GM12878 (cell line): Measurements from ENCODE around the gene PLXNB2. TPM values are rescaled to one million over a fixed set of nuclear protein-coding genes. Genes with fewer than 3 reads are reported as not detected.

ENCODE experiments used
- ATAC-seq: fragments of 200-7000 bp; cut with Tn5 transposase; 3 replicates; pipeline ENCODE4 v1.9.1; 2020; ENCODE audit warnings: mild to moderate bottlenecking, moderate library complexity
- BruUV-seq: library from RNA; stranded (reverse); fragments of 400-500 nt; replicated peaks from 2 replicates; lab custom pipeline; 2021; lab: Mats Ljungman, UMichigan
- CTCF ChIA-PET: fragments of 300-600 bp; sonication (Branson Sonifier 250); formaldehyde crosslinking; extraction: SDS; loops from one replicate; lab custom pipeline; 2021; ENCODE audit warnings: inconsistent platforms; lab: Yijun Ruan, JAX
- POLR2A ChIA-PET: fragments of 350-600 bp; formaldehyde crosslinking; extraction: SDS; loops from one replicate; lab custom pipeline; 2021; ENCODE audit warnings: inconsistent platforms; lab: Charles Lee
- RAD21 ChIA-PET: fragments of 300-600 bp; sonication (Branson Sonifier 250); formaldehyde crosslinking; loops from one replicate; lab custom pipeline; 2023; ENCODE audit warnings: antibody characterized with exemption; ENCODE audit not compliant: unreplicated experiment; lab: Charles Lee
- SMC1A ChIA-PET: fragments of 300-600 bp; sonication (Branson Sonifier 250); formaldehyde crosslinking; loops from one replicate; lab custom pipeline; 2023; ENCODE audit not compliant: unreplicated experiment, uncharacterized antibody; lab: Charles Lee
- DNase-seq: peaks from one replicate; pipeline ENCODE4 v3.0.0-alpha.2; 2011; ENCODE audit warnings: low read depth, low spot score
- FAIRE-seq: peaks from 3 replicates; lab custom pipeline; 2011; peaks lifted over from hg19 to GRCh38; lab: Jason Lieb, UNC
- H2AFZ ChIP-seq: 2 replicates; pipeline ENCODE4 v1.6.0; 2011; ENCODE audit warnings: low read depth, low read length, control low read depth; ENCODE audit not compliant: control insufficient read depth
- H3K27ac ChIP-seq: 2 replicates; pipeline ENCODE4 v1.5.1; 2011; ENCODE audit warnings: control low read depth; ENCODE audit not compliant: control insufficient read depth, insufficient read depth
- H3K27me3 ChIP-seq, 2 experiments: replicated peaks in 1 of 2; 2 replicates each; pipeline versions ENCODE4 v1.6.0 to v1.6.1; 2011; ENCODE audit warnings: low read length in 1 of 2; ENCODE audit not compliant: control insufficient read depth in 2 of 2, insufficient read depth in 2 of 2
- H3K36me3 ChIP-seq, 2 experiments: 2 replicates each; pipeline ENCODE4 v1.5.1; 2011; ENCODE audit warnings: low read length in 1 of 2; ENCODE audit not compliant: control insufficient read depth in 2 of 2, insufficient read depth in 2 of 2
- H3K4me1 ChIP-seq: 2 replicates; pipeline ENCODE4 v1.6.1; 2011; ENCODE audit warnings: mild to moderate bottlenecking, low read length, moderate library complexity, mixed read lengths; ENCODE audit not compliant: control insufficient read depth, insufficient read depth
- H3K4me2 ChIP-seq: 2 replicates; pipeline ENCODE4 v1.6.0; 2011; ENCODE audit warnings: control low read depth; ENCODE audit not compliant: control insufficient read depth, insufficient read depth
- H3K4me3 ChIP-seq: fragments of 200-600 bp; sonication (generic); 2 replicates; pipeline ENCODE4 v1.5.1; 2016
- H3K79me2 ChIP-seq: 2 replicates; pipeline ENCODE4 v1.6.0; 2011; ENCODE audit warnings: low read length; ENCODE audit not compliant: control insufficient read depth, insufficient read depth
- H3K9ac ChIP-seq: 2 replicates; pipeline ENCODE4 v1.8.0; 2011; ENCODE audit warnings: low read length, control low read depth, mixed read lengths; ENCODE audit not compliant: control insufficient read depth, insufficient read depth
- H3K9me3 ChIP-seq: replicated peaks from 3 replicates; pipeline ENCODE4 v1.5.1; 2011; ENCODE audit warnings: mild to moderate bottlenecking, low read length; ENCODE audit not compliant: control insufficient read depth, insufficient read depth
- H4K20me1 ChIP-seq: 2 replicates; pipeline ENCODE4 v1.6.0; 2011; ENCODE audit not compliant: control insufficient read depth, insufficient read depth
- ATF7 ChIP-seq: fragments of 450-650 bp; IDR thresholded peaks from 2 replicates; pipeline ENCODE4 v1.6.1; 2016; ENCODE audit warnings: low read depth, mild to moderate bottlenecking
- BRCA1 ChIP-seq: IDR thresholded peaks from 2 replicates; pipeline ENCODE4 v1.6.1; 2011; ENCODE audit warnings: low read depth, low read length, improper control_type of control experiment
- CREB1 ChIP-seq: IDR thresholded peaks from 2 replicates; pipeline ENCODE4 v1.6.1; 2012; ENCODE audit warnings: low read depth, mild to moderate bottlenecking, inconsistent platforms
- JUNB ChIP-seq: IDR thresholded peaks from 2 replicates; pipeline ENCODE4 v1.6.1; 2016; ENCODE audit warnings: antibody characterized with exemption, mild to moderate bottlenecking
- LARP7 ChIP-seq: fragments of 450-650 bp; IDR thresholded peaks from 2 replicates; pipeline ENCODE4 v1.6.1; 2017; ENCODE audit warnings: mild to moderate bottlenecking
- POLR2AphosphoS5 ChIP-seq: IDR thresholded peaks from 2 replicates; pipeline ENCODE4 v1.6.1; 2011; ENCODE audit warnings: mild to moderate bottlenecking, low read length, inconsistent platforms
- YBX1 ChIP-seq: fragments of 450-650 bp; IDR thresholded peaks from 2 replicates; pipeline ENCODE4 v1.6.1; 2016; ENCODE audit warnings: antibody characterized with exemption
- ZNF274 ChIP-seq: IDR thresholded peaks from one replicate; pipeline ENCODE4 v1.8.0; 2011; ENCODE audit not compliant: insufficient read length, insufficient read depth
- ZNF384 ChIP-seq: IDR thresholded peaks from 2 replicates; pipeline ENCODE4 v1.6.1; 2012; ENCODE audit warnings: low read depth, mild to moderate bottlenecking, low read length, improper control_type of control experiment, borderline replicate concordance
- WGBS: methylation state at CpG from one replicate; pipeline ENCODE4 v1.1.6; 2016; ENCODE audit warnings: low lambda C conversion rate; ENCODE audit not compliant: insufficient replicate concordance, insufficient coverage; ENCODE audit errors: missing lambda C conversion rate; 5-methylcytosine and 5-hydroxymethylcytosine counted together
- in situ Hi-C: fragments of 300-500 bp; cut with MboI; formaldehyde crosslinking; loops from 9 replicates; pipeline ENCODE4 v1.14.3; 2018; ENCODE audit warnings: mixed read lengths
- intact Hi-C: fragments of 100-400 bp; cut with micrococcal nuclease; formaldehyde crosslinking; loops from one replicate; pipeline ENCODE4 v1.14.2; 2022; ENCODE audit not compliant: unreplicated experiment
- polyA plus RNA-seq, 11 experiments: library from polyadenylated mRNA; depleted of rRNA in 4 of 11; unstranded in 6 of 11; stranded (reverse) in 5 of 11; fragments of >200 nt; fragmentation: Nextera tagmentation in 4 of 11; fragmentation: Illumina TruSeq in 1 of 11; extraction: Ambion mirVana in 4 of 11; extraction: Trizol in 1 of 11; gene quantifications; 1 replicate in 1 of 11; 2 replicates in 10 of 11; pipeline versions ENCODE4 v1.2.1 to v1.2.3, GENCODE V29; 2011 to 2016; ENCODE audit warnings: inconsistent platforms in 2 of 11, missing spikeins in 2 of 11, low read depth in 1 of 11
- total RNA-seq, 4 experiments: library from RNA; depleted of rRNA in 3 of 4; stranded (reverse); fragments of >200 nt in 3 of 4; fragmentation: Illumina TruSeq in 1 of 4; extraction: Trizol in 1 of 4; gene quantifications; 2 replicates each; pipeline versions ENCODE4 v1.2.1 to v1.2.3, GENCODE V29; 2013 to 2021
- TF ChIP-seq, protein P1 (sequence below): IDR thresholded peaks from 2 replicates; pipeline ENCODE4 v1.6.1; 2012; ENCODE audit warnings: improper control_type of control experiment, low read depth, low read length; ENCODE audit not compliant: insufficient replicate concordance
- TF ChIP-seq, protein P2 (sequence below): fragments of 150-350 bp; IDR thresholded peaks from 2 replicates; pipeline ENCODE4 v1.6.1; 2016; ENCODE audit warnings: low read depth, low read length
- TF ChIP-seq, protein P3 (sequence below): IDR thresholded peaks from 2 replicates; pipeline ENCODE4 v1.6.1; 2011; ENCODE audit warnings: borderline replicate concordance, low read depth, mild to moderate bottlenecking, moderate library complexity, mixed read lengths, low read length; ENCODE audit not compliant: insufficient read depth; ENCODE audit errors: extremely low read length
- TF ChIP-seq, protein P4 (sequence below): fragments of 450-650 bp; conservative IDR thresholded peaks from 2 replicates; pipeline ENCODE4 v1.6.1; 2017; ENCODE audit warnings: mild to moderate bottlenecking, moderate library complexity

Gene PLXNB2
- total and polyA plus RNA-seq, 10 of the 15 experiments (the other 5 are each of a cell fraction or from before 2014, with no cell fraction given) = 0.68 to 134 (median 41.9) TPM

DNA sequence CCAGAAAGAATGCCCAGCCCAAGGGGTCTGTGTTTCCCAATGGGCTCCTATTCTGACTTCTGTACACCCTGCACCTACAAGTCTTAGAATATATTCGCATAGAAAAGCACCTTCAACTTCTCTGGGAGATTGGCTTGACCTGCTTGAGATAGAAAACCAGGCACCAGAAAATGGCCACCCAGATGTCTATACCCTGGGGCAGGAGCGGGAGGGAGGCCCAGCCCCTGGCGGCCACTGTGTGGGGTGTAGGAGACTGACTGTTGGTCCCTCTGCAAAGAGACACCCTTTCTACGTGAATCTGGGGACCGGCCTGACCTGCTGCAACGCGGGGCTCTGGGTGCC is 10.9 kb upstream of the PLXNB2 start (continued):
- TF ChIP-seq, protein P1, sequence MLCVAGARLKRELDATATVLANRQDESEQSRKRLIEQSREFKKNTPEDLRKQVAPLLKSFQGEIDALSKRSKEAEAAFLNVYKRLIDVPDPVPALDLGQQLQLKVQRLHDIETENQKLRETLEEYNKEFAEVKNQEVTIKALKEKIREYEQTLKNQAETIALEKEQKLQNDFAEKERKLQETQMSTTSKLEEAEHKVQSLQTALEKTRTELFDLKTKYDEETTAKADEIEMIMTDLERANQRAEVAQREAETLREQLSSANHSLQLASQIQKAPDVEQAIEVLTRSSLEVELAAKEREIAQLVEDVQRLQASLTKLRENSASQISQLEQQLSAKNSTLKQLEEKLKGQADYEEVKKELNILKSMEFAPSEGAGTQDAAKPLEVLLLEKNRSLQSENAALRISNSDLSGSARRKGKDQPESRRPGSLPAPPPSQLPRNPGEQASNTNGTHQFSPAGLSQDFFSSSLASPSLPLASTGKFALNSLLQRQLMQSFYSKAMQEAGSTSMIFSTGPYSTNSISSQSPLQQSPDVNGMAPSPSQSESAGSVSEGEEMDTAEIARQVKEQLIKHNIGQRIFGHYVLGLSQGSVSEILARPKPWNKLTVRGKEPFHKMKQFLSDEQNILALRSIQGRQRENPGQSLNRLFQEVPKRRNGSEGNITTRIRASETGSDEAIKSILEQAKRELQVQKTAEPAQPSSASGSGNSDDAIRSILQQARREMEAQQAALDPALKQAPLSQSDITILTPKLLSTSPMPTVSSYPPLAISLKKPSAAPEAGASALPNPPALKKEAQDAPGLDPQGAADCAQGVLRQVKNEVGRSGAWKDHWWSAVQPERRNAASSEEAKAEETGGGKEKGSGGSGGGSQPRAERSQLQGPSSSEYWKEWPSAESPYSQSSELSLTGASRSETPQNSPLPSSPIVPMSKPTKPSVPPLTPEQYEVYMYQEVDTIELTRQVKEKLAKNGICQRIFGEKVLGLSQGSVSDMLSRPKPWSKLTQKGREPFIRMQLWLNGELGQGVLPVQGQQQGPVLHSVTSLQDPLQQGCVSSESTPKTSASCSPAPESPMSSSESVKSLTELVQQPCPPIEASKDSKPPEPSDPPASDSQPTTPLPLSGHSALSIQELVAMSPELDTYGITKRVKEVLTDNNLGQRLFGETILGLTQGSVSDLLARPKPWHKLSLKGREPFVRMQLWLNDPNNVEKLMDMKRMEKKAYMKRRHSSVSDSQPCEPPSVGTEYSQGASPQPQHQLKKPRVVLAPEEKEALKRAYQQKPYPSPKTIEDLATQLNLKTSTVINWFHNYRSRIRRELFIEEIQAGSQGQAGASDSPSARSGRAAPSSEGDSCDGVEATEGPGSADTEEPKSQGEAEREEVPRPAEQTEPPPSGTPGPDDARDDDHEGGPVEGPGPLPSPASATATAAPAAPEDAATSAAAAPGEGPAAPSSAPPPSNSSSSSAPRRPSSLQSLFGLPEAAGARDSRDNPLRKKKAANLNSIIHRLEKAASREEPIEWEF = no peak

DNA sequence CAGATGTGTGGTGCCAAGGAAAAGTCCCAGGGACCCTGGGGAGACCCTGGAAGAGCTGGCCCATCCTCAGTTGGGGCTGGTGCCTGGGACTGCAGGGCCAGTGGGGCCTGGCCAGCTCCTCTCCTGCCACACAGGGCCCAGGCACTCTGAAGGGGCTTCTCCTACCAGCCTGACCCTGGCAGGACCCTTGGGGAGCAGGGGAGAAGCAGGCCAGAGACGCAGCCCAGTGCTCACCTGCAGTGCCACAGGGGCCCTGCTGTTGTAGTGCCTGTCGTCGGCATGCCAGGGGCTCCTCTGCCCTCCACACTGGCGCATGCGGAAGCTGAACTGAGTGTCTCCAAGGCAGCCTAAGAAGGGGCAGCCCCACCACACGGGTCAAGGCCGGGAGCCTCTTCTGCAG is 10.2 kb upstream of the PLXNB2 start:
- H3K36me3 ChIP-seq = no peaks in the 10 kb centered on the region
- H3K4me2 ChIP-seq = no peak overlapping the region
- in situ Hi-C loops = no loop called here
- ChIA-PET CTCF (interaction anchor here (0.6 kb wide), 1 partner anchor 11 kb away, joined by 3 read pairs; no protein-coding TSS in a partner anchor), POLR2A (no interaction called here), RAD21 (no interaction called here), SMC1A (no interaction called here)
- 71% methylated on average over 7 of the region's 7 CpGs for WGBS
- no peaks in the 10 kb centered on the region for H4K20me1 ChIP-seq
- H3K4me1 ChIP-seq = peaks cover 13% of the 10 kb centered on the region
- H3K27ac ChIP-seq = no peak overlapping the region
- H3K4me3 ChIP-seq = no peak overlapping the region
- FAIRE-seq = no peak
- no peaks in the 10 kb centered on the region for H3K27me3 ChIP-seq
- H3K9ac ChIP-seq = no peak overlapping the region
- no peak for ATAC-seq
- DNase-seq = no peak
- H2AFZ ChIP-seq = no peak overlapping the region
- no TSS peak for BruUV-seq
- peaks cover 13% of the 10 kb centered on the region for H3K79me2 ChIP-seq
- intact Hi-C loops = no loop called here
- H3K9me3 ChIP-seq = no peaks in the 10 kb centered on the region
- no peak for TF ChIP-seq ATF7
- TF ChIP-seq, protein P2, sequence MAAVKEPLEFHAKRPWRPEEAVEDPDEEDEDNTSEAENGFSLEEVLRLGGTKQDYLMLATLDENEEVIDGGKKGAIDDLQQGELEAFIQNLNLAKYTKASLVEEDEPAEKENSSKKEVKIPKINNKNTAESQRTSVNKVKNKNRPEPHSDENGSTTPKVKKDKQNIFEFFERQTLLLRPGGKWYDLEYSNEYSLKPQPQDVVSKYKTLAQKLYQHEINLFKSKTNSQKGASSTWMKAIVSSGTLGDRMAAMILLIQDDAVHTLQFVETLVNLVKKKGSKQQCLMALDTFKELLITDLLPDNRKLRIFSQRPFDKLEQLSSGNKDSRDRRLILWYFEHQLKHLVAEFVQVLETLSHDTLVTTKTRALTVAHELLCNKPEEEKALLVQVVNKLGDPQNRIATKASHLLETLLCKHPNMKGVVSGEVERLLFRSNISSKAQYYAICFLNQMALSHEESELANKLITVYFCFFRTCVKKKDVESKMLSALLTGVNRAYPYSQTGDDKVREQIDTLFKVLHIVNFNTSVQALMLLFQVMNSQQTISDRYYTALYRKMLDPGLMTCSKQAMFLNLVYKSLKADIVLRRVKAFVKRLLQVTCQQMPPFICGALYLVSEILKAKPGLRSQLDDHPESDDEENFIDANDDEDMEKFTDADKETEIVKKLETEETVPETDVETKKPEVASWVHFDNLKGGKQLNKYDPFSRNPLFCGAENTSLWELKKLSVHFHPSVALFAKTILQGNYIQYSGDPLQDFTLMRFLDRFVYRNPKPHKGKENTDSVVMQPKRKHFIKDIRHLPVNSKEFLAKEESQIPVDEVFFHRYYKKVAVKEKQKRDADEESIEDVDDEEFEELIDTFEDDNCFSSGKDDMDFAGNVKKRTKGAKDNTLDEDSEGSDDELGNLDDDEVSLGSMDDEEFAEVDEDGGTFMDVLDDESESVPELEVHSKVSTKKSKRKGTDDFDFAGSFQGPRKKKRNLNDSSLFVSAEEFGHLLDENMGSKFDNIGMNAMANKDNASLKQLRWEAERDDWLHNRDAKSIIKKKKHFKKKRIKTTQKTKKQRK = no peak
- no peak for TF ChIP-seq ZNF384
- TF ChIP-seq JUNB = no peak
- TF ChIP-seq, protein P3, sequence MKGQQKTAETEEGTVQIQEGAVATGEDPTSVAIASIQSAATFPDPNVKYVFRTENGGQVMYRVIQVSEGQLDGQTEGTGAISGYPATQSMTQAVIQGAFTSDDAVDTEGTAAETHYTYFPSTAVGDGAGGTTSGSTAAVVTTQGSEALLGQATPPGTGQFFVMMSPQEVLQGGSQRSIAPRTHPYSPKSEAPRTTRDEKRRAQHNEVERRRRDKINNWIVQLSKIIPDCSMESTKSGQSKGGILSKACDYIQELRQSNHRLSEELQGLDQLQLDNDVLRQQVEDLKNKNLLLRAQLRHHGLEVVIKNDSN = no peak
- TF ChIP-seq, protein P4, sequence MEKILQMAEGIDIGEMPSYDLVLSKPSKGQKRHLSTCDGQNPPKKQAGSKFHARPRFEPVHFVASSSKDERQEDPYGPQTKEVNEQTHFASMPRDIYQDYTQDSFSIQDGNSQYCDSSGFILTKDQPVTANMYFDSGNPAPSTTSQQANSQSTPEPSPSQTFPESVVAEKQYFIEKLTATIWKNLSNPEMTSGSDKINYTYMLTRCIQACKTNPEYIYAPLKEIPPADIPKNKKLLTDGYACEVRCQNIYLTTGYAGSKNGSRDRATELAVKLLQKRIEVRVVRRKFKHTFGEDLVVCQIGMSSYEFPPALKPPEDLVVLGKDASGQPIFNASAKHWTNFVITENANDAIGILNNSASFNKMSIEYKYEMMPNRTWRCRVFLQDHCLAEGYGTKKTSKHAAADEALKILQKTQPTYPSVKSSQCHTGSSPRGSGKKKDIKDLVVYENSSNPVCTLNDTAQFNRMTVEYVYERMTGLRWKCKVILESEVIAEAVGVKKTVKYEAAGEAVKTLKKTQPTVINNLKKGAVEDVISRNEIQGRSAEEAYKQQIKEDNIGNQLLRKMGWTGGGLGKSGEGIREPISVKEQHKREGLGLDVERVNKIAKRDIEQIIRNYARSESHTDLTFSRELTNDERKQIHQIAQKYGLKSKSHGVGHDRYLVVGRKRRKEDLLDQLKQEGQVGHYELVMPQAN = no peak
- no peak for TF ChIP-seq LARP7
- TF ChIP-seq BRCA1 = no peak
- TF ChIP-seq CREB1 = no peak
- no peak for TF ChIP-seq POLR2AphosphoS5
- TF ChIP-seq ZNF274 = no peak
- no peak for TF ChIP-seq YBX1
